GM21390 (cell line): ENCODE results near the gene SCAI.
A peak's percentile ranks its signal among the peaks of the same experiment; 100 is the strongest.
"Not testable (repeated sequence)": the region's sequence is repeated elsewhere in the genome, so short reads cannot be mapped to it uniquely, and the experiment has no call there.

Source experiments
- ATAC-seq: cut with Tn5 transposase; IDR thresholded peaks from one replicate; pipeline ENCODE4 v1.9.1; 2021; ENCODE audit not compliant: unreplicated experiment

SCAI gene

GRCh38 chr9:125143377-125144090 is at the start of gene SCAI:
SCAI (minus strand) TSS chr9:125143528; CDS start chr9:125143437, 91 bp downstream.
- ATAC-seq, result peak; percentile 97

GRCh38 chr9:125190361-125190801 is 47.1 kb upstream of the SCAI start:
- no peak for ATAC-seq

GRCh38 chr9:125189361-125190289 is 46.3 kb upstream of the SCAI start, which contains the start of gene PPP6C:
PPP6C (minus strand) TSS chr9:125189803; CDS start chr9:125189718, 85 bp downstream.
- ATAC-seq, result peak; percentile 97

GRCh38 chr9:125189011-125189360 is 45.7 kb upstream of the SCAI start:
- ATAC-seq, result peak; percentile 21

GRCh38 chr9:125183561-125183960 is 40.2 kb upstream of the SCAI start:
- no peak for ATAC-seq

- no peak for ATAC-seq
These were observed 39.7 kb upstream of the SCAI start for GRCh38 chr9:125183054-125183453.

GRCh38 chr9:125181756-125182155 is 38.4 kb upstream of the SCAI start:
- ATAC-seq, result not testable (repeated sequence)

- ATAC-seq, result no peak
These were observed 37.5 kb upstream of the SCAI start for GRCh38 chr9:125180876-125181275.

- ATAC-seq, result not testable (repeated sequence)
These were observed 36.4 kb upstream of the SCAI start for GRCh38 chr9:125179776-125180175.

GRCh38 chr9:125177888-125178287 is 34.6 kb upstream of the SCAI start:
- no peak for ATAC-seq

GRCh38 chr9:125176636-125177035 is 33.3 kb upstream of the SCAI start:
- ATAC-seq, result no peak

GRCh38 chr9:125172031-125172755 is 28.9 kb upstream of the SCAI start:
- ATAC-seq, result no peak

- no peak for ATAC-seq
These were observed 26.6 kb upstream of the SCAI start for GRCh38 chr9:125169895-125170294.

GRCh38 chr9:125166762-125167161 is 23.4 kb upstream of the SCAI start:
- ATAC-seq, result no peak

- not testable (repeated sequence) for ATAC-seq
These were observed 19.6 kb upstream of the SCAI start for GRCh38 chr9:125162891-125163290.

- no peak for ATAC-seq
These were observed 18.1 kb upstream of the SCAI start for GRCh38 chr9:125161284-125161918.

GRCh38 chr9:125160750-125161149 is 17.4 kb upstream of the SCAI start:
- no peak for ATAC-seq

GRCh38 chr9:125156551-125156950 is 13.2 kb upstream of the SCAI start:
- no peak for ATAC-seq

GRCh38 chr9:125153712-125154367 is 10.5 kb upstream of the SCAI start:
- no peak for ATAC-seq

GRCh38 chr9:125151730-125152129 is 8.4 kb upstream of the SCAI start:
- no peak for ATAC-seq
